Skin epidermis (tissue), 12 donors: ENCODE measurements around the gene CHSY3.

Experiments
- H3K27ac ChIP-seq, 21 experiments: fragments of 200-600 bp; sonication (generic) in 11 of 21; one replicate each; pipeline ENCODE4 v1.5.0; 2020; ENCODE audit warnings: mild to moderate bottlenecking in 3 of 21, inconsistent platforms in 2 of 21, moderate library complexity in 2 of 21
- H3K4me3 ChIP-seq, 7 experiments: fragments of 200-600 bp; sonication (generic) in 2 of 7; one replicate each; pipeline ENCODE4 v1.5.0; 2020; ENCODE audit warnings: inconsistent platforms in 2 of 7, mild to moderate bottlenecking in 2 of 7, moderate library complexity in 1 of 7

Gene CHSY3

GRCh38 chr5:130017173-130017572, 112.9 kb downstream of the CHSY3 start:
- H3K4me3 ChIP-seq = no peak overlapping the region
- H3K27ac ChIP-seq = no peak overlapping the region

- Histone ChIP-seq H3K4me3 (no peak overlapping the region), H3K27ac (no peak overlapping the region)
Measured at GRCh38 chr5:130018641-130019040, 114.4 kb downstream of the CHSY3 start.

- H3K27ac ChIP-seq = no peak overlapping the region
- no peak overlapping the region for H3K4me3 ChIP-seq
Measured at GRCh38 chr5:130021000-130021399, 116.7 kb downstream of the CHSY3 start.

GRCh38 chr5:130021876-130022275, 117.6 kb downstream of the CHSY3 start:
- Histone ChIP-seq H3K4me3 (no peak overlapping the region), H3K27ac (no peak overlapping the region)

- Histone ChIP-seq H3K27ac (peak overlapping the region in 2 of 21 experiments; percentile 7 to 17), H3K4me3 (no peak overlapping the region)
Measured at GRCh38 chr5:130023604-130024003, 119.3 kb downstream of the CHSY3 start.

GRCh38 chr5:130024006-130024405, 119.7 kb downstream of the CHSY3 start:
- Histone ChIP-seq H3K27ac (peak overlapping the region in 1 of 21 experiments; percentile 7), H3K4me3 (no peak overlapping the region)

GRCh38 chr5:130025511-130025910, 121.2 kb downstream of the CHSY3 start:
- no peak overlapping the region for H3K4me3 ChIP-seq
- no peak overlapping the region for H3K27ac ChIP-seq

- peak overlapping the region in 1 of 21 experiments; percentile 1 for H3K27ac ChIP-seq
- H3K4me3 ChIP-seq = no peak overlapping the region
Measured at GRCh38 chr5:130032807-130033206, 128.5 kb downstream of the CHSY3 start.

- Histone ChIP-seq H3K27ac (no peak overlapping the region), H3K4me3 (no peak overlapping the region)
Measured at GRCh38 chr5:130034566-130035210, 130.4 kb downstream of the CHSY3 start.

GRCh38 chr5:130035388-130035787, 131.1 kb downstream of the CHSY3 start:
- no peak overlapping the region for H3K4me3 ChIP-seq
- no peak overlapping the region for H3K27ac ChIP-seq

- H3K4me3 ChIP-seq = no peak overlapping the region
- H3K27ac ChIP-seq = no peak overlapping the region
Measured at GRCh38 chr5:130037905-130038304, 133.6 kb downstream of the CHSY3 start.

- Histone ChIP-seq H3K27ac (no peak overlapping the region), H3K4me3 (no peak overlapping the region)
Measured at GRCh38 chr5:130043834-130044233, 139.6 kb downstream of the CHSY3 start.

GRCh38 chr5:130045334-130045733, 141.1 kb downstream of the CHSY3 start:
- Histone ChIP-seq H3K4me3 (no peak overlapping the region), H3K27ac (no peak overlapping the region)

GRCh38 chr5:130050585-130050984, 146.3 kb downstream of the CHSY3 start:
- H3K4me3 ChIP-seq = no peak overlapping the region

GRCh38 chr5:130052752-130053151, 148.5 kb downstream of the CHSY3 start:
- no peak overlapping the region for H3K4me3 ChIP-seq
- H3K27ac ChIP-seq = no peak overlapping the region

More at GRCh38 chr5:130050585-130050984, 146.3 kb downstream of the CHSY3 start:
- no peak overlapping the region for H3K27ac ChIP-seq

GRCh38 chr5:130055572-130055971, 151.3 kb downstream of the CHSY3 start:
- no peak overlapping the region for H3K4me3 ChIP-seq
- peak overlapping the region in 1 of 21 experiments; percentile 8 for H3K27ac ChIP-seq

- H3K4me3 ChIP-seq = no peak overlapping the region
- no peak overlapping the region for H3K27ac ChIP-seq
Measured at GRCh38 chr5:130061746-130062145, 157.5 kb downstream of the CHSY3 start.

- H3K27ac ChIP-seq = no peak overlapping the region
- H3K4me3 ChIP-seq = no peak overlapping the region
Measured at GRCh38 chr5:130063603-130064002, 159.3 kb downstream of the CHSY3 start.

GRCh38 chr5:130064484-130064883, 160.2 kb downstream of the CHSY3 start:
- Histone ChIP-seq H3K27ac (no peak overlapping the region), H3K4me3 (no peak overlapping the region)

GRCh38 chr5:130065617-130066016, 161.4 kb downstream of the CHSY3 start:
- peak overlapping the region in 1 of 21 experiments; percentile 10 for H3K27ac ChIP-seq
- no peak overlapping the region for H3K4me3 ChIP-seq

- no peak overlapping the region for H3K27ac ChIP-seq
- H3K4me3 ChIP-seq = no peak overlapping the region
Measured at GRCh38 chr5:130066644-130067043, 162.4 kb downstream of the CHSY3 start.

GRCh38 chr5:130067364-130067763, 163.1 kb downstream of the CHSY3 start:
- no peak overlapping the region for H3K27ac ChIP-seq
- H3K4me3 ChIP-seq = no peak overlapping the region
